MM.1S (cell line): ENCODE measurements around the gene BNC1.

Experiments used
- DNase-seq: peaks from one replicate; pipeline ENCODE4 v3.0.0-alpha.2; 2015
- H2AFZ ChIP-seq: fragments of 300-600 bp; sonication (generic); 2 replicates; pipeline ENCODE4 v1.6.0; 2016; ENCODE audit warnings: antibody characterized with exemption, low read length
- H3F3A ChIP-seq: fragments of 300-600 bp; sonication (generic); 2 replicates; pipeline ENCODE4 v1.6.1; 2016; ENCODE audit warnings: mild to moderate bottlenecking, antibody characterized with exemption, low read length, moderate library complexity, mixed read lengths; ENCODE audit not compliant: insufficient read depth
- H3K27ac ChIP-seq: fragments of 300-600 bp; sonication (generic); 2 replicates; pipeline ENCODE4 v1.5.1; 2016; ENCODE audit warnings: mild to moderate bottlenecking, low read length
- H3K27me3 ChIP-seq: fragments of 300-600 bp; sonication (generic); replicated peaks from 2 replicates; pipeline ENCODE4 v1.6.0; 2016; ENCODE audit warnings: low read length; ENCODE audit not compliant: insufficient read depth
- H3K36me3 ChIP-seq: fragments of 300-600 bp; sonication (generic); replicated peaks from 2 replicates; pipeline ENCODE4 v1.6.1; 2016; ENCODE audit warnings: mild to moderate bottlenecking, low read length, mixed read lengths; ENCODE audit not compliant: insufficient read depth
- H3K4me1 ChIP-seq: fragments of 300-600 bp; sonication (generic); 2 replicates; pipeline ENCODE4 v1.6.1; 2016; ENCODE audit warnings: low read length, mixed read lengths
- H3K4me2 ChIP-seq: fragments of 300-600 bp; sonication (generic); 2 replicates; pipeline ENCODE4 v1.6.0; 2016; ENCODE audit warnings: low read depth, low read length
- H3K4me3 ChIP-seq: fragments of 300-600 bp; sonication (generic); 2 replicates; pipeline ENCODE4 v1.5.1; 2016; ENCODE audit warnings: low read length, mixed read lengths
- H3K79me2 ChIP-seq: fragments of 300-600 bp; sonication (generic); 2 replicates; pipeline ENCODE4 v1.6.1; 2016; ENCODE audit warnings: mixed run types, low read length, mixed read lengths
- H3K9ac ChIP-seq: fragments of 300-600 bp; sonication (generic); 2 replicates; pipeline ENCODE4 v1.6.1; 2016; ENCODE audit warnings: low read length, mixed read lengths
- H3K9me2 ChIP-seq: fragments of 300-600 bp; sonication (generic); replicated peaks from 2 replicates; pipeline ENCODE4 v1.6.1; 2016; ENCODE audit warnings: mild to moderate bottlenecking, low read length, mixed read lengths; ENCODE audit not compliant: insufficient read depth
- H3K9me3 ChIP-seq: fragments of 300-600 bp; sonication (generic); replicated peaks from 2 replicates; pipeline ENCODE4 v1.6.1; 2016; ENCODE audit warnings: mild to moderate bottlenecking, low read length, mixed read lengths; ENCODE audit not compliant: insufficient read depth
- H4K20me1 ChIP-seq: fragments of 300-600 bp; sonication (generic); 2 replicates; pipeline ENCODE4 v1.6.1; 2016; ENCODE audit warnings: mild to moderate bottlenecking, low read length, moderate library complexity, mixed read lengths; ENCODE audit not compliant: insufficient read depth
- EZH2 ChIP-seq: fragments of 300-600 bp; sonication (generic); optimal IDR thresholded peaks from 2 replicates; pipeline ENCODE3; 2017; ENCODE audit warnings: low read depth, mild to moderate bottlenecking, antibody characterized with exemption, low read length, mixed read lengths
- EZH2phosphoT487 ChIP-seq: fragments of 300-600 bp; sonication (generic); IDR thresholded peaks from 2 replicates; pipeline ENCODE4 v1.6.1; 2018; ENCODE audit warnings: antibody characterized with exemption, low read length
- TF ChIP-seq, protein P1 (sequence below): fragments of 300-600 bp; sonication (generic); IDR thresholded peaks from 2 replicates; pipeline ENCODE4 v1.5.1; 2016; ENCODE audit warnings: antibody characterized with exemption, low read length, mixed read lengths

The BNC1 gene

GRCh38 chr15:83275412-83275811 is 9.1 kb downstream of the BNC1 start:
- H2AFZ ChIP-seq: no peak overlapping the region
- H3K79me2 ChIP-seq: no peaks in the 10 kb centered on the region
- no peaks in the 10 kb centered on the region for H3K9me3 ChIP-seq
- TF ChIP-seq EZH2 (no peak), EZH2phosphoT487 (no peak)
- TF ChIP-seq, protein P1, sequence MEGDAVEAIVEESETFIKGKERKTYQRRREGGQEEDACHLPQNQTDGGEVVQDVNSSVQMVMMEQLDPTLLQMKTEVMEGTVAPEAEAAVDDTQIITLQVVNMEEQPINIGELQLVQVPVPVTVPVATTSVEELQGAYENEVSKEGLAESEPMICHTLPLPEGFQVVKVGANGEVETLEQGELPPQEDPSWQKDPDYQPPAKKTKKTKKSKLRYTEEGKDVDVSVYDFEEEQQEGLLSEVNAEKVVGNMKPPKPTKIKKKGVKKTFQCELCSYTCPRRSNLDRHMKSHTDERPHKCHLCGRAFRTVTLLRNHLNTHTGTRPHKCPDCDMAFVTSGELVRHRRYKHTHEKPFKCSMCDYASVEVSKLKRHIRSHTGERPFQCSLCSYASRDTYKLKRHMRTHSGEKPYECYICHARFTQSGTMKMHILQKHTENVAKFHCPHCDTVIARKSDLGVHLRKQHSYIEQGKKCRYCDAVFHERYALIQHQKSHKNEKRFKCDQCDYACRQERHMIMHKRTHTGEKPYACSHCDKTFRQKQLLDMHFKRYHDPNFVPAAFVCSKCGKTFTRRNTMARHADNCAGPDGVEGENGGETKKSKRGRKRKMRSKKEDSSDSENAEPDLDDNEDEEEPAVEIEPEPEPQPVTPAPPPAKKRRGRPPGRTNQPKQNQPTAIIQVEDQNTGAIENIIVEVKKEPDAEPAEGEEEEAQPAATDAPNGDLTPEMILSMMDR: no peak
- no peaks in the 10 kb centered on the region for H3K36me3 ChIP-seq
- H3K9me2 ChIP-seq: no peaks in the 10 kb centered on the region
- H3K4me1 ChIP-seq: no peaks in the 10 kb centered on the region
- H3K27ac ChIP-seq: no peak overlapping the region
- no peak overlapping the region for H3K4me2 ChIP-seq
- H3K27me3 ChIP-seq: no peaks in the 10 kb centered on the region
- H3K4me3 ChIP-seq: no peak overlapping the region
- DNase-seq: no peak
- H3F3A ChIP-seq: no peaks in the 10 kb centered on the region
- H3K9ac ChIP-seq: no peak overlapping the region
- H4K20me1 ChIP-seq: no peaks in the 10 kb centered on the region

DNA sequence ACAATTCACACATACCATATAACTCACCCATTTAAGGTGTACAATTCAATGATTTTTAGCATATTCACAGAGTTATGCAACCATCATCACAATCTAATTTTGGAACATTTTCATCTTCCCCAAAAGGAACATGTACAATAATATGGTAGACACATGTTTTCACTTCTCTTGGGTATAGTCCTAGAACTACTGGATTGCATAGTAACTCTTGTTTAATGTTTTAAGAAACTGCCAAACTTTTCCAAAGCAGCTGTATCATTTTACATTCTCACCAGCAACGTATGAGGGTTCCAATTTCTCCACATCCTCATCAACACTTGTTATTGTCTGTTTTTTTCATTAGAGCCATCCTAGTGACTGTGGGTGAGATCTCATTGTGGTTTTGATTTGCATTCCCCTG is 14.3 kb downstream of the BNC1 start:
- no peak overlapping the region for H2AFZ ChIP-seq
- no peaks in the 10 kb centered on the region for H3K4me1 ChIP-seq
- no peaks in the 10 kb centered on the region for H3K79me2 ChIP-seq
- H3K4me2 ChIP-seq: no peak overlapping the region
- no peak overlapping the region for H3K4me3 ChIP-seq
- H3K27ac ChIP-seq: no peak overlapping the region
- no peak for TF ChIP-seq EZH2
- TF ChIP-seq, protein P1: no peak
- TF ChIP-seq EZH2phosphoT487: no peak
- no peaks in the 10 kb centered on the region for H3K36me3 ChIP-seq
- H4K20me1 ChIP-seq: no peaks in the 10 kb centered on the region
- no peak overlapping the region for H3K9ac ChIP-seq
- no peaks in the 10 kb centered on the region for H3K27me3 ChIP-seq
- no peak for DNase-seq
- H3K9me2 ChIP-seq: no peaks in the 10 kb centered on the region
- no peaks in the 10 kb centered on the region for H3F3A ChIP-seq
- no peaks in the 10 kb centered on the region for H3K9me3 ChIP-seq

- H3K4me3 ChIP-seq: no peak overlapping the region
- no peak overlapping the region for H3K27ac ChIP-seq
- DNase-seq: no peak
- H3K27me3 ChIP-seq: no peaks in the 10 kb centered on the region
- H3K4me1 ChIP-seq: no peaks in the 10 kb centered on the region
- H3F3A ChIP-seq: no peaks in the 10 kb centered on the region
- H4K20me1 ChIP-seq: no peaks in the 10 kb centered on the region
- no peak overlapping the region for H2AFZ ChIP-seq
- no peaks in the 10 kb centered on the region for H3K9me3 ChIP-seq
- H3K79me2 ChIP-seq: no peaks in the 10 kb centered on the region
- H3K4me2 ChIP-seq: no peak overlapping the region
- no peaks in the 10 kb centered on the region for H3K9me2 ChIP-seq
- H3K9ac ChIP-seq: no peak overlapping the region
- TF ChIP-seq, protein P1: no peak
- TF ChIP-seq EZH2phosphoT487 (no peak), EZH2 (no peak)
- H3K36me3 ChIP-seq: no peaks in the 10 kb centered on the region
Observed at GRCh38 chr15:83268147-83268546, 16.3 kb downstream of the BNC1 start.
